Posterior cingulate gyrus (tissue), 11 donors: ENCODE results near the gene GRID1.
A peak's percentile ranks its signal among the peaks of the same experiment; 100 is the strongest.
"Not testable (repeated sequence)": the region's sequence is repeated elsewhere in the genome, so short reads cannot be mapped to it uniquely, and the experiment has no call there.

Experiments
- DNase-seq, 10 donors: peaks; one replicate each; pipeline versions ENCODE4 v3.0.0 to v3.0.0-alpha.2; 2020 to 2021; ENCODE audit warnings: mixed read lengths in 3 of 10
- intact Hi-C: fragments of 100-400 bp; cut with DNase I; formaldehyde crosslinking; loops from one replicate; pipeline ENCODE4 v1.15.1; 2023

GRID1 gene

GRCh38 chr10:86098187-86098881, 268.3 kb downstream of the GRID1 start:
- no peak for DNase-seq
- intact Hi-C loops = no loop called here

GRCh38 chr10:86095061-86095460, 271.5 kb downstream of the GRID1 start:
- intact Hi-C loops, DNase-seq: not testable (repeated sequence)

GRCh38 chr10:86092311-86092710, 274.3 kb downstream of the GRID1 start:
- intact Hi-C loops, DNase-seq: not testable (repeated sequence)

GRCh38 chr10:86091216-86091615, 275.4 kb downstream of the GRID1 start:
- intact Hi-C loops = no loop called here
- DNase-seq = no peak

GRCh38 chr10:86090807-86091206, 275.8 kb downstream of the GRID1 start:
- no peak for DNase-seq
- intact Hi-C loops = no loop called here

GRCh38 chr10:86087716-86088115, 278.9 kb downstream of the GRID1 start:
- peak; percentile 52 to 96 (median 70) for DNase-seq
- intact Hi-C loops = no loop called here

- no peak for DNase-seq
- intact Hi-C loops = no loop called here
These were observed 280.2 kb downstream of the GRID1 start for GRCh38 chr10:86086418-86086817.

GRCh38 chr10:86085686-86086085, 280.9 kb downstream of the GRID1 start:
- DNase-seq = no peak
- intact Hi-C loops = no loop called here

GRCh38 chr10:86085136-86085535, 281.5 kb downstream of the GRID1 start:
- intact Hi-C loops = no loop called here
- no peak for DNase-seq

- intact Hi-C loops = no loop called here
These were observed 282.0 kb downstream of the GRID1 start for GRCh38 chr10:86084585-86084984.

GRCh38 chr10:86083664-86084175, 282.9 kb downstream of the GRID1 start:
- intact Hi-C loops = no loop called here

More at GRCh38 chr10:86084585-86084984, 282.0 kb downstream of the GRID1 start:
- no peak for DNase-seq

GRCh38 chr10:86083206-86083605, 283.4 kb downstream of the GRID1 start:
- peak in 1 of 10 donors; percentile 1 for DNase-seq
- intact Hi-C loops = no loop called here

More at GRCh38 chr10:86083664-86084175, 282.9 kb downstream of the GRID1 start:
- DNase-seq = no peak

GRCh38 chr10:86082556-86082955, 284.0 kb downstream of the GRID1 start:
- no peak for DNase-seq
- intact Hi-C loops = no loop called here

GRCh38 chr10:86079088-86079487, 287.5 kb downstream of the GRID1 start:
- peak in 2 of 10 donors; percentile 49 to 87 for DNase-seq
- intact Hi-C loops = no loop called here

- peak in 1 of 10 donors; percentile 80 for DNase-seq
- intact Hi-C loops = no loop called here
These were observed 288.0 kb downstream of the GRID1 start for GRCh38 chr10:86078639-86079035.

- DNase-seq = peak in 1 of 10 donors; percentile 72
- intact Hi-C loops = no loop called here
These were observed 288.5 kb downstream of the GRID1 start for GRCh38 chr10:86077871-86078638.

- intact Hi-C loops = no loop called here
- DNase-seq = no peak
These were observed 289.3 kb downstream of the GRID1 start for GRCh38 chr10:86077271-86077670.

- DNase-seq, intact Hi-C loops: not testable (repeated sequence)
These were observed 290.1 kb downstream of the GRID1 start for GRCh38 chr10:86076497-86076896.

- no peak for DNase-seq
These were observed 291.1 kb downstream of the GRID1 start for GRCh38 chr10:86075512-86075911.

GRCh38 chr10:86074294-86074693, 292.3 kb downstream of the GRID1 start:
- intact Hi-C loops = no loop called here
- DNase-seq = no peak

More at GRCh38 chr10:86075512-86075911, 291.1 kb downstream of the GRID1 start:
- intact Hi-C loops = no loop called here

GRCh38 chr10:86073199-86073977, 293.2 kb downstream of the GRID1 start:
- intact Hi-C loops = no loop called here
- DNase-seq = no peak
